Breast epithelium (tissue), 4 donors: ENCODE measurements around the gene CXCL9. TPM values are rescaled to one million over a fixed set of nuclear protein-coding genes. Genes with fewer than 3 reads are reported as not detected.

Source experiments
- DNase-seq, 2 donors: peaks; one replicate each; pipeline ENCODE4 v3.0.0-alpha.2; 2019; ENCODE audit warnings: low spot score in 2 of 2
- H3K27ac ChIP-seq, 2 donors: fragments of 200-600 bp; sonication (generic) in 1 of 2; one replicate each; pipeline ENCODE4 v1.5.1; 2016 to 2019; ENCODE audit warnings: mild to moderate bottlenecking in 1 of 2
- H3K27me3 ChIP-seq, 2 donors: fragments of 200-600 bp; sonication (generic) in 1 of 2; one replicate each; pipeline versions ENCODE4 v1.5.1 to v1.6.0; 2017 to 2019; ENCODE audit warnings: control low read depth in 1 of 2, mild to moderate bottlenecking in 1 of 2
- H3K36me3 ChIP-seq: fragments of 200-600 bp; one replicate; pipeline ENCODE4 v1.5.1; 2019
- H3K4me1 ChIP-seq, 2 donors: fragments of 200-600 bp; sonication (generic); one replicate each; pipeline ENCODE4 v1.5.1; 2016 to 2019; ENCODE audit warnings: control low read depth in 1 of 2
- H3K4me3 ChIP-seq, 3 donors: fragments of 200-600 bp; sonication (generic); 1 replicate in 2 of 3; 2 replicates in 1 of 3; pipeline ENCODE4 v1.5.1; 2016 to 2019; ENCODE audit warnings: mild to moderate bottlenecking in 3 of 3, moderate library complexity in 2 of 3
- H3K9me3 ChIP-seq, 2 donors: fragments of 200-600 bp; sonication (generic) in 1 of 2; one replicate each; pipeline ENCODE4 v1.5.1; 2016 to 2019; ENCODE audit warnings: control low read depth in 1 of 2
- CTCF ChIP-seq, 3 donors: fragments of 450-650 bp; IDR thresholded peaks; one replicate each; pipeline ENCODE4 v1.5.1; 2016 to 2017; ENCODE audit warnings: antibody characterized with exemption in 3 of 3, mild to moderate bottlenecking in 3 of 3, moderate library complexity in 3 of 3
- POLR2A ChIP-seq: fragments of 450-650 bp; IDR thresholded peaks from one replicate; pipeline ENCODE4 v1.6.1; 2016; ENCODE audit warnings: antibody characterized with exemption, mild to moderate bottlenecking, moderate library complexity
- POLR2AphosphoS5 ChIP-seq, 3 donors: sonication (generic); formaldehyde crosslinking; IDR thresholded peaks; one replicate each; pipeline ENCODE4 v1.6.1; 2017; ENCODE audit warnings: antibody characterized with exemption in 3 of 3
- intact Hi-C: fragments of 100-400 bp; cut with DNase I; formaldehyde crosslinking; loops from one replicate; pipeline ENCODE4 v1.15.1; 2023; ENCODE audit warnings: low total_unique reads
- total RNA-seq, 3 donors: library from RNA; depleted of rRNA; stranded (reverse); fragments of >200 nt; gene quantifications; one replicate each; pipeline ENCODE4 v1.1.0, GENCODE V29; 2016

CXCL9 gene
- total RNA-seq, 3 donors from 2014 or later, result 2.3 to 2.7 TPM; not detected in 1

- Histone ChIP-seq H3K4me3 (peak overlapping the region in 1 of 3 donors; percentile 53), H3K4me1 (no peaks in the 10 kb centered on the region), H3K9me3 (no peaks in the 10 kb centered on the region), H3K36me3 (no peaks in the 10 kb centered on the region), H3K27ac (peak overlapping the region; percentile 65 to 76), H3K27me3 (no peaks in the 10 kb centered on the region)
- DNase-seq, result no peak
- TF ChIP-seq POLR2A (no peak), CTCF (IDR thresholded peaks at IDR 0.05) (no peak), POLR2AphosphoS5 (IDR thresholded peaks at IDR 0.05) (no peak)
- intact Hi-C loops, result no loop called here
Observed at GRCh38 chr4:76011018-76011670, 3.8 kb upstream of the CXCL9 start.

GRCh38 chr4:76010576-76010975, 3.3 kb upstream of the CXCL9 start:
- Histone ChIP-seq H3K27ac (no peak overlapping the region), H3K27me3 (no peaks in the 10 kb centered on the region), H3K36me3 (no peaks in the 10 kb centered on the region), H3K9me3 (no peaks in the 10 kb centered on the region), H3K4me3 (no peak overlapping the region), H3K4me1 (no peaks in the 10 kb centered on the region)
- no peak for DNase-seq
- intact Hi-C loops, result no loop called here
- TF ChIP-seq POLR2A, result no peak
- TF ChIP-seq POLR2AphosphoS5 (IDR thresholded peaks at IDR 0.05), result no peak
- TF ChIP-seq CTCF (IDR thresholded peaks at IDR 0.05), result no peak

GRCh38 chr4:76009311-76009710, 2.0 kb upstream of the CXCL9 start:
- no peak for TF ChIP-seq CTCF (IDR thresholded peaks at IDR 0.05)
- no peak for TF ChIP-seq POLR2AphosphoS5 (IDR thresholded peaks at IDR 0.05)
- no peak for TF ChIP-seq POLR2A
- intact Hi-C loops, result no loop called here
- no peaks in the 10 kb centered on the region for H3K36me3 ChIP-seq

GRCh38 chr4:76003620-76004019, 3.7 kb downstream of the CXCL9 start:
- Histone ChIP-seq H3K9me3 (no peaks in the 10 kb centered on the region), H3K27ac (no peak overlapping the region), H3K27me3 (no peaks in the 10 kb centered on the region), H3K4me1 (no peaks in the 10 kb centered on the region), H3K4me3 (no peak overlapping the region), H3K36me3 (no peaks in the 10 kb centered on the region)
- no peak for DNase-seq
- intact Hi-C loops, result no loop called here
- TF ChIP-seq POLR2A (no peak), CTCF (IDR thresholded peaks at IDR 0.05) (no peak), POLR2AphosphoS5 (IDR thresholded peaks at IDR 0.05) (no peak)

More at GRCh38 chr4:76009311-76009710, 2.0 kb upstream of the CXCL9 start:
- DNase-seq, result no peak
- Histone ChIP-seq H3K4me1 (no peaks in the 10 kb centered on the region), H3K27ac (no peak overlapping the region), H3K9me3 (no peaks in the 10 kb centered on the region), H3K27me3 (no peaks in the 10 kb centered on the region), H3K4me3 (no peak overlapping the region)

- TF ChIP-seq POLR2AphosphoS5 (IDR thresholded peaks at IDR 0.05) (no peak), CTCF (IDR thresholded peaks at IDR 0.05) (no peak), POLR2A (no peak)
- Histone ChIP-seq H3K9me3 (no peaks in the 10 kb centered on the region), H3K36me3 (no peaks in the 10 kb centered on the region), H3K4me1 (no peaks in the 10 kb centered on the region), H3K27ac (no peak overlapping the region), H3K4me3 (no peak overlapping the region), H3K27me3 (no peaks in the 10 kb centered on the region)
- intact Hi-C loops, result no loop called here
- DNase-seq, result no peak
Observed at GRCh38 chr4:76003035-76003434, 4.3 kb downstream of the CXCL9 start.
